ENCODE data around the gene TGFA. TPM values are rescaled to one million over a fixed set of nuclear protein-coding genes. Genes with fewer than 3 reads are reported as not detected.

The TGFA gene
- total RNA-seq, 1 donor from 2014 or later = not detected

- peaks cover 4% of the 10 kb centered on the region for H3K27me3 Mint-ChIP-seq (ENCODE audit: low read depth)
- H3K9me3 Mint-ChIP-seq = peaks cover 6% of the 10 kb centered on the region
- H3K36me3 Mint-ChIP-seq (ENCODE audit: low read depth) = no peaks in the 10 kb centered on the region
- DNase-seq (ENCODE audit: low spot score) = no peak
- intact Hi-C loops (cut with micrococcal nuclease) = no loop called here
- no peak overlapping the region for H3K4me3 Mint-ChIP-seq (ENCODE audit: low read depth)
- no peak overlapping the region for H3K27ac Mint-ChIP-seq
- H3K4me1 Mint-ChIP-seq (ENCODE audit: low read depth) = peaks cover 6% of the 10 kb centered on the region
These were observed 24.7 kb downstream of the TGFA start for GRCh38 chr2:70528929-70529328.

GRCh38 chr2:70528276-70528675, 25.4 kb downstream of the TGFA start:
- Mint-ChIP-seq H3K36me3 (ENCODE audit: low read depth) (no peaks in the 10 kb centered on the region), H3K27ac (no peak overlapping the region), H3K9me3 (peaks cover 6% of the 10 kb centered on the region), H3K4me1 (ENCODE audit: low read depth) (peaks cover 10% of the 10 kb centered on the region), H3K4me3 (ENCODE audit: low read depth) (no peak overlapping the region), H3K27me3 (ENCODE audit: low read depth) (peaks cover 4% of the 10 kb centered on the region)
- intact Hi-C loops (cut with micrococcal nuclease) = no loop called here
- no peak for DNase-seq (ENCODE audit: low spot score)

GRCh38 chr2:70527447-70528080, 26.1 kb downstream of the TGFA start:
- Mint-ChIP-seq H3K4me1 (ENCODE audit: low read depth) (peaks cover 10% of the 10 kb centered on the region), H3K27ac (no peak overlapping the region), H3K27me3 (ENCODE audit: low read depth) (peaks cover 4% of the 10 kb centered on the region), H3K9me3 (peaks cover 6% of the 10 kb centered on the region), H3K36me3 (ENCODE audit: low read depth) (no peaks in the 10 kb centered on the region), H3K4me3 (ENCODE audit: low read depth) (no peak overlapping the region)
- DNase-seq (ENCODE audit: low spot score) = no peak
- intact Hi-C loops (cut with micrococcal nuclease) = no loop called here

- no peak for DNase-seq (ENCODE audit: low spot score)
- Mint-ChIP-seq H3K27ac (no peak overlapping the region), H3K36me3 (ENCODE audit: low read depth) (no peaks in the 10 kb centered on the region), H3K4me3 (ENCODE audit: low read depth) (no peak overlapping the region), H3K27me3 (ENCODE audit: low read depth) (peaks cover 4% of the 10 kb centered on the region), H3K4me1 (ENCODE audit: low read depth) (peaks cover 8% of the 10 kb centered on the region), H3K9me3 (no peaks in the 10 kb centered on the region)
- intact Hi-C loops (cut with micrococcal nuclease) = no loop called here
These were observed 27.5 kb downstream of the TGFA start for GRCh38 chr2:70526126-70526525.

GRCh38 chr2:70525032-70525431, 28.6 kb downstream of the TGFA start:
- no peak for DNase-seq (ENCODE audit: low spot score)
- no peaks in the 10 kb centered on the region for H3K36me3 Mint-ChIP-seq (ENCODE audit: low read depth)
- intact Hi-C loops (cut with micrococcal nuclease) = no loop called here
- peaks cover 4% of the 10 kb centered on the region for H3K27me3 Mint-ChIP-seq (ENCODE audit: low read depth)
- peaks cover 8% of the 10 kb centered on the region for H3K4me1 Mint-ChIP-seq (ENCODE audit: low read depth)
- no peaks in the 10 kb centered on the region for H3K9me3 Mint-ChIP-seq
- no peak overlapping the region for H3K4me3 Mint-ChIP-seq (ENCODE audit: low read depth)
- no peak overlapping the region for H3K27ac Mint-ChIP-seq

GRCh38 chr2:70523996-70524965, 29.3 kb downstream of the TGFA start:
- H3K36me3 Mint-ChIP-seq (ENCODE audit: low read depth) = no peaks in the 10 kb centered on the region
- DNase-seq (ENCODE audit: low spot score) = no peak
- H3K27me3 Mint-ChIP-seq (ENCODE audit: low read depth) = peaks cover 4% of the 10 kb centered on the region
- H3K9me3 Mint-ChIP-seq = no peaks in the 10 kb centered on the region
- peaks cover 8% of the 10 kb centered on the region for H3K4me1 Mint-ChIP-seq (ENCODE audit: low read depth)
- H3K4me3 Mint-ChIP-seq (ENCODE audit: low read depth) = no peak overlapping the region
- H3K27ac Mint-ChIP-seq = no peak overlapping the region
- intact Hi-C loops (cut with micrococcal nuclease) = no loop called here

GRCh38 chr2:70523672-70523995, 30.0 kb downstream of the TGFA start:
- Mint-ChIP-seq H3K4me1 (ENCODE audit: low read depth) (peaks cover 8% of the 10 kb centered on the region), H3K9me3 (no peaks in the 10 kb centered on the region), H3K4me3 (ENCODE audit: low read depth) (no peak overlapping the region), H3K27me3 (ENCODE audit: low read depth) (peaks cover 4% of the 10 kb centered on the region), H3K27ac (no peak overlapping the region), H3K36me3 (ENCODE audit: low read depth) (no peaks in the 10 kb centered on the region)
- intact Hi-C loops (cut with micrococcal nuclease) = no loop called here
- DNase-seq (ENCODE audit: low spot score) = no peak

GRCh38 chr2:70522627-70523026, 31.0 kb downstream of the TGFA start:
- Mint-ChIP-seq H3K36me3 (ENCODE audit: low read depth) (no peaks in the 10 kb centered on the region), H3K27ac (no peak overlapping the region), H3K4me1 (ENCODE audit: low read depth) (peaks cover 8% of the 10 kb centered on the region)

GRCh38 chr2:70520825-70521224, 32.8 kb downstream of the TGFA start:
- Mint-ChIP-seq H3K4me1 (ENCODE audit: low read depth) (peaks cover 14% of the 10 kb centered on the region), H3K27me3 (ENCODE audit: low read depth) (no peaks in the 10 kb centered on the region), H3K36me3 (ENCODE audit: low read depth) (no peaks in the 10 kb centered on the region), H3K4me3 (ENCODE audit: low read depth) (no peak overlapping the region), H3K9me3 (no peaks in the 10 kb centered on the region), H3K27ac (no peak overlapping the region)
- intact Hi-C loops (cut with micrococcal nuclease) = no loop called here
- no peak for DNase-seq (ENCODE audit: low spot score)

More at GRCh38 chr2:70522627-70523026, 31.0 kb downstream of the TGFA start:
- DNase-seq (ENCODE audit: low spot score) = no peak
- Mint-ChIP-seq H3K4me3 (ENCODE audit: low read depth) (no peak overlapping the region), H3K27me3 (ENCODE audit: low read depth) (peaks cover 4% of the 10 kb centered on the region), H3K9me3 (no peaks in the 10 kb centered on the region)
- intact Hi-C loops (cut with micrococcal nuclease) = no loop called here

- peaks cover 14% of the 10 kb centered on the region for H3K4me1 Mint-ChIP-seq (ENCODE audit: low read depth)
- no peak overlapping the region for H3K4me3 Mint-ChIP-seq (ENCODE audit: low read depth)
- no peak for DNase-seq (ENCODE audit: low spot score)
- H3K27ac Mint-ChIP-seq = no peak overlapping the region
- no peaks in the 10 kb centered on the region for H3K36me3 Mint-ChIP-seq (ENCODE audit: low read depth)
- H3K27me3 Mint-ChIP-seq (ENCODE audit: low read depth) = no peaks in the 10 kb centered on the region
- H3K9me3 Mint-ChIP-seq = no peaks in the 10 kb centered on the region
- intact Hi-C loops (cut with micrococcal nuclease) = no loop called here
These were observed 34.2 kb downstream of the TGFA start for GRCh38 chr2:70519453-70519852.

- Mint-ChIP-seq H3K27ac (no peak overlapping the region), H3K9me3 (no peaks in the 10 kb centered on the region), H3K36me3 (ENCODE audit: low read depth) (no peaks in the 10 kb centered on the region), H3K4me1 (ENCODE audit: low read depth) (peaks cover 7% of the 10 kb centered on the region), H3K4me3 (ENCODE audit: low read depth) (no peak overlapping the region), H3K27me3 (ENCODE audit: low read depth) (no peaks in the 10 kb centered on the region)
- intact Hi-C loops (cut with micrococcal nuclease) = no loop called here
- DNase-seq (ENCODE audit: low spot score) = no peak
These were observed 35.1 kb downstream of the TGFA start for GRCh38 chr2:70518557-70518956.

GRCh38 chr2:70517804-70518203, 35.8 kb downstream of the TGFA start:
- intact Hi-C loops (cut with micrococcal nuclease) = no loop called here

GRCh38 chr2:70516596-70516995, 37.0 kb downstream of the TGFA start:
- Mint-ChIP-seq H3K4me1 (ENCODE audit: low read depth) (peaks cover 6% of the 10 kb centered on the region), H3K27ac (no peak overlapping the region), H3K4me3 (ENCODE audit: low read depth) (no peak overlapping the region), H3K9me3 (no peaks in the 10 kb centered on the region), H3K27me3 (ENCODE audit: low read depth) (no peaks in the 10 kb centered on the region), H3K36me3 (ENCODE audit: low read depth) (no peaks in the 10 kb centered on the region)
- intact Hi-C loops (cut with micrococcal nuclease) = no loop called here
- DNase-seq (ENCODE audit: low spot score) = no peak

More at GRCh38 chr2:70517804-70518203, 35.8 kb downstream of the TGFA start:
- Mint-ChIP-seq H3K9me3 (no peaks in the 10 kb centered on the region), H3K27me3 (ENCODE audit: low read depth) (no peaks in the 10 kb centered on the region), H3K4me1 (ENCODE audit: low read depth) (peaks cover 6% of the 10 kb centered on the region), H3K4me3 (ENCODE audit: low read depth) (no peak overlapping the region), H3K27ac (no peak overlapping the region), H3K36me3 (ENCODE audit: low read depth) (no peaks in the 10 kb centered on the region)
- no peak for DNase-seq (ENCODE audit: low spot score)
